HepG2 (cell line): ENCODE data around the gene WDR83. TPM values are rescaled to one million over a fixed set of nuclear protein-coding genes. Genes with fewer than 3 reads are reported as not detected.
A peak's percentile ranks its signal among the peaks of the same experiment; 100 is the strongest.

Source experiments
- ESRRA ChIP-seq: sonication (generic); formaldehyde crosslinking; IDR thresholded peaks from 2 replicates; pipeline ENCODE4 v1.5.1; 2020; ENCODE audit warnings: mild to moderate bottlenecking, low read depth, missing genetic modification reagents
- GABPA ChIP-seq, 2 experiments: IDR thresholded peaks; 2 replicates each; pipeline ENCODE4 v1.6.1; 2011 to 2016; ENCODE audit warnings: low read depth in 2 of 2, low read length in 1 of 2, missing biosample characterization in 1 of 2, missing genetic modification characterization in 1 of 2
- GATAD2A ChIP-seq: IDR thresholded peaks from 2 replicates; pipeline ENCODE4 v1.6.1; 2016
- GTF2F1 ChIP-seq: fragments of 150-350 bp; IDR thresholded peaks from 2 replicates; pipeline ENCODE4 v1.6.1; 2014; ENCODE audit warnings: low read length
- POGZ ChIP-seq: sonication (generic); formaldehyde crosslinking; IDR thresholded peaks from 2 replicates; pipeline ENCODE4 v1.4.0; 2020; ENCODE audit warnings: mild to moderate bottlenecking, missing genetic modification reagents
- POLR2AphosphoS2 ChIP-seq: IDR thresholded peaks from 2 replicates; pipeline ENCODE4 v1.6.1; 2011; ENCODE audit warnings: low read depth, low read length, improper control_type of control experiment
- ZBTB7A ChIP-seq: sonication (generic); formaldehyde crosslinking; IDR thresholded peaks from 2 replicates; pipeline ENCODE4 v1.8.0; 2022; ENCODE audit warnings: mild to moderate bottlenecking, missing genetic modification reagents
- ZC3H13 ChIP-seq: sonication (generic); formaldehyde crosslinking; IDR thresholded peaks from 2 replicates; pipeline ENCODE4 v1.8.1; 2023; ENCODE audit warnings: mild to moderate bottlenecking, missing genetic modification reagents, moderate library complexity
- ZNF10 ChIP-seq: sonication (generic); formaldehyde crosslinking; IDR thresholded peaks from 2 replicates; pipeline ENCODE4 v1.4.0; 2020; ENCODE audit warnings: mild to moderate bottlenecking, low read depth, missing genetic modification reagents, borderline replicate concordance
- ZNF253 ChIP-seq: sonication (generic); formaldehyde crosslinking; IDR thresholded peaks from 2 replicates; pipeline ENCODE4 v1.8.0; 2022; ENCODE audit warnings: mild to moderate bottlenecking, missing genetic modification reagents, borderline replicate concordance
- ZNF781 ChIP-seq: sonication (generic); formaldehyde crosslinking; IDR thresholded peaks from 2 replicates; pipeline ENCODE4 v1.5.1; 2020; ENCODE audit warnings: borderline replicate concordance, mild to moderate bottlenecking, missing genetic modification reagents; ENCODE audit errors: not compliant biosample characterization
- polyA plus RNA-seq, 8 experiments: library from polyadenylated mRNA; depleted of rRNA in 3 of 8; stranded (reverse) in 7 of 8; unstranded in 1 of 8; fragments of >200 nt; fragmentation: Illumina TruSeq in 4 of 8; extraction: Trizol in 4 of 8; gene quantifications; 2 replicates each; pipeline versions ENCODE4 v1.2.1 to v1.2.3, GENCODE V29; 2011 to 2016; ENCODE audit warnings: low read depth in 4 of 8, missing spikeins in 1 of 8, mixed read lengths in 1 of 8; ENCODE audit not compliant: insufficient read depth in 1 of 8
- total RNA-seq, 5 experiments: library from RNA; depleted of rRNA; stranded (reverse); fragments of >200 nt; fragmentation: Illumina TruSeq; extraction: Trizol; gene quantifications; 2 replicates each; pipeline ENCODE4 v1.2.3, GENCODE V29; 2016; ENCODE audit warnings: low read depth in 1 of 5
- TF ChIP-seq, protein P1 (sequence below): IDR thresholded peaks from 2 replicates; pipeline ENCODE4 v1.6.1; 2016; ENCODE audit warnings: low read depth, borderline replicate concordance
- TF ChIP-seq, protein P2 (sequence below): sonication (generic); formaldehyde crosslinking; IDR thresholded peaks from 2 replicates; pipeline ENCODE4 v1.4.0; 2020; ENCODE audit warnings: missing genetic modification reagents, borderline replicate concordance
- TF ChIP-seq, protein P3 (sequence below), 2 experiments: fragments of 450-650 bp in 1 of 2; sonication (generic) in 1 of 2; formaldehyde crosslinking in 1 of 2; IDR thresholded peaks; 2 replicates each; pipeline versions ENCODE4 v1.6.1 to v1.8.0; 2016 to 2022; ENCODE audit warnings: antibody characterized with exemption in 1 of 2, mild to moderate bottlenecking in 1 of 2, missing genetic modification reagents in 1 of 2

Gene WDR83
- total and polyA plus RNA-seq, 2 of the 13 experiments (the other 11 are each of a cell fraction or from before 2014, with no cell fraction given) = 4.5 to 10.7 TPM

DNA sequence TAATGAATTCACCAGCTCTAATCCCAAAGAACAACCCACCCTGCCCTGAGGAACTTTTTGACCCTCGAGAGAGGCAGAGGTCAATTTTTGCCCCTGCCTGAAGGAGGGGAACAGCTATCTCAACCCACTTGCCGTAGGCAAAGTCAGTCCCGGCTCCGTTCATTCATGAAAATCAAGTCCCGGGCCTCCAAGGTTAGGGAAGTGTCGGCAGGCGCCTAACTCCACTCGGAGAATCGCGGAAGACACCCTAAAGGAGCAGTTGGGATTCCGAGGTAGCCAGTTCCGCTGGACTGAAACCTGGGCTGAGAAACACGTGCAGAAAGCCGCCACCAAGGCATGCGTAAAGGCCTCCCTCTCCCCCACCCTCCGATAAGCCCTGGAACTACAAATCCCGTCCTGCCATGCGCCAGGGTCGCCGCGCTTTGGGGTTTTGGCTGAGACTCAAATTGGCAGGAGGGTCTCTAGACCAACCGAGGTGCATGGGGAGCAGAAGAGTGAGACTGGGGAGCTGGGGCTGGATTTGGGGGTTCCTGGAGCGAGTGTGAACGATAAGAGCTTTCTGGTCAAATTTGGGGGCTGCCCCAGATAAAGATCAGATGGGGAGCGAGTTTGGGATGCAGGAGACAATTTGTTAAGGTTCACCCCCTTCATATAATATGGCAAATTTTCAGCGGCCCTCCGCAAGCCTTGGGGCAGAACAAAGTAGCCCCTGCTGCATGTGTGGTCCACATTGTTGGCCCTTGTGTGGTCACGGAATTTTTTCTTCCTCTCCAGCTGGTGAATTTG is 57.2 kb downstream of the WDR83 start, which contains the start of gene TNPO2 (continued):
- TF ChIP-seq ZNF10 (no peak), POLR2AphosphoS2 (no peak), GABPA (IDR thresholded peaks at IDR 0.05; ENCODE audit: low read depth, low read length) (no peak), GABPA (CRISPR knock-in tag; IDR thresholded peaks at IDR 0.05; ENCODE audit: low read depth) (peak; percentile 72), GATAD2A (CRISPR knock-in tag) (peak; percentile 29; the same call in 1 of the 2 replicates), ESRRA (CRISPR knock-in tag) (no peak), POGZ (CRISPR knock-in tag) (0 out of 2 replicates have a peak, but pooled peaks have one; percentile 4), ZNF253 (CRISPR knock-in tag) (no peak), GTF2F1 (no peak), ZNF781 (CRISPR knock-in tag) (peak; percentile 15), ZBTB7A (peak; percentile 23; the same call in 1 of the 2 replicates), ZC3H13 (CRISPR knock-in tag) (no peak)
- TF ChIP-seq, protein P1, sequence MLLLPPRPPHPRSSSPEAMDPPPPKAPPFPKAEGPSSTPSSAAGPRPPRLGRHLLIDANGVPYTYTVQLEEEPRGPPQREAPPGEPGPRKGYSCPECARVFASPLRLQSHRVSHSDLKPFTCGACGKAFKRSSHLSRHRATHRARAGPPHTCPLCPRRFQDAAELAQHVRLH (CRISPR knock-in tag) = peak; percentile 28; the same call in 1 of the 2 replicates
- TF ChIP-seq, protein P2, sequence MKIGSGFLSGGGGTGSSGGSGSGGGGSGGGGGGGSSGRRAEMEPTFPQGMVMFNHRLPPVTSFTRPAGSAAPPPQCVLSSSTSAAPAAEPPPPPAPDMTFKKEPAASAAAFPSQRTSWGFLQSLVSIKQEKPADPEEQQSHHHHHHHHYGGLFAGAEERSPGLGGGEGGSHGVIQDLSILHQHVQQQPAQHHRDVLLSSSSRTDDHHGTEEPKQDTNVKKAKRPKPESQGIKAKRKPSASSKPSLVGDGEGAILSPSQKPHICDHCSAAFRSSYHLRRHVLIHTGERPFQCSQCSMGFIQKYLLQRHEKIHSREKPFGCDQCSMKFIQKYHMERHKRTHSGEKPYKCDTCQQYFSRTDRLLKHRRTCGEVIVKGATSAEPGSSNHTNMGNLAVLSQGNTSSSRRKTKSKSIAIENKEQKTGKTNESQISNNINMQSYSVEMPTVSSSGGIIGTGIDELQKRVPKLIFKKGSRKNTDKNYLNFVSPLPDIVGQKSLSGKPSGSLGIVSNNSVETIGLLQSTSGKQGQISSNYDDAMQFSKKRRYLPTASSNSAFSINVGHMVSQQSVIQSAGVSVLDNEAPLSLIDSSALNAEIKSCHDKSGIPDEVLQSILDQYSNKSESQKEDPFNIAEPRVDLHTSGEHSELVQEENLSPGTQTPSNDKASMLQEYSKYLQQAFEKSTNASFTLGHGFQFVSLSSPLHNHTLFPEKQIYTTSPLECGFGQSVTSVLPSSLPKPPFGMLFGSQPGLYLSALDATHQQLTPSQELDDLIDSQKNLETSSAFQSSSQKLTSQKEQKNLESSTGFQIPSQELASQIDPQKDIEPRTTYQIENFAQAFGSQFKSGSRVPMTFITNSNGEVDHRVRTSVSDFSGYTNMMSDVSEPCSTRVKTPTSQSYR (CRISPR knock-in tag) = peak; percentile 16; the same call in 1 of the 2 replicates
- TF ChIP-seq, protein P3, sequence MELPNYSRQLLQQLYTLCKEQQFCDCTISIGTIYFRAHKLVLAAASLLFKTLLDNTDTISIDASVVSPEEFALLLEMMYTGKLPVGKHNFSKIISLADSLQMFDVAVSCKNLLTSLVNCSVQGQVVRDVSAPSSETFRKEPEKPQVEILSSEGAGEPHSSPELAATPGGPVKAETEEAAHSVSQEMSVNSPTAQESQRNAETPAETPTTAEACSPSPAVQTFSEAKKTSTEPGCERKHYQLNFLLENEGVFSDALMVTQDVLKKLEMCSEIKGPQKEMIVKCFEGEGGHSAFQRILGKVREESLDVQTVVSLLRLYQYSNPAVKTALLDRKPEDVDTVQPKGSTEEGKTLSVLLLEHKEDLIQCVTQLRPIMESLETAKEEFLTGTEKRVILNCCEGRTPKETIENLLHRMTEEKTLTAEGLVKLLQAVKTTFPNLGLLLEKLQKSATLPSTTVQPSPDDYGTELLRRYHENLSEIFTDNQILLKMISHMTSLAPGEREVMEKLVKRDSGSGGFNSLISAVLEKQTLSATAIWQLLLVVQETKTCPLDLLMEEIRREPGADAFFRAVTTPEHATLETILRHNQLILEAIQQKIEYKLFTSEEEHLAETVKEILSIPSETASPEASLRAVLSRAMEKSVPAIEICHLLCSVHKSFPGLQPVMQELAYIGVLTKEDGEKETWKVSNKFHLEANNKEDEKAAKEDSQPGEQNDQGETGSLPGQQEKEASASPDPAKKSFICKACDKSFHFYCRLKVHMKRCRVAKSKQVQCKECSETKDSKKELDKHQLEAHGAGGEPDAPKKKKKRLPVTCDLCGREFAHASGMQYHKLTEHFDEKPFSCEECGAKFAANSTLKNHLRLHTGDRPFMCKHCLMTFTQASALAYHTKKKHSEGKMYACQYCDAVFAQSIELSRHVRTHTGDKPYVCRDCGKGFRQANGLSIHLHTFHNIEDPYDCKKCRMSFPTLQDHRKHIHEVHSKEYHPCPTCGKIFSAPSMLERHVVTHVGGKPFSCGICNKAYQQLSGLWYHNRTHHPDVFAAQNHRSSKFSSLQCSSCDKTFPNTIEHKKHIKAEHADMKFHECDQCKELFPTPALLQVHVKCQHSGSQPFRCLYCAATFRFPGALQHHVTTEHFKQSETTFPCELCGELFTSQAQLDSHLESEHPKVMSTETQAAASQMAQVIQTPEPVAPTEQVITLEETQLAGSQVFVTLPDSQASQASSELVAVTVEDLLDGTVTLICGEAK (IDR thresholded peaks at IDR 0.05) = no peak
- TF ChIP-seq, protein P3 (CRISPR knock-in tag; IDR thresholded peaks at IDR 0.05) = 0 out of 2 replicates have a peak, but pooled peaks have one; percentile 34
